ENCODE results near the gene PIGS.
"Not testable (repeated sequence)": the region's sequence is repeated elsewhere in the genome, so short reads cannot be mapped to it uniquely, and the experiment has no call there.

PIGS gene

DNA sequence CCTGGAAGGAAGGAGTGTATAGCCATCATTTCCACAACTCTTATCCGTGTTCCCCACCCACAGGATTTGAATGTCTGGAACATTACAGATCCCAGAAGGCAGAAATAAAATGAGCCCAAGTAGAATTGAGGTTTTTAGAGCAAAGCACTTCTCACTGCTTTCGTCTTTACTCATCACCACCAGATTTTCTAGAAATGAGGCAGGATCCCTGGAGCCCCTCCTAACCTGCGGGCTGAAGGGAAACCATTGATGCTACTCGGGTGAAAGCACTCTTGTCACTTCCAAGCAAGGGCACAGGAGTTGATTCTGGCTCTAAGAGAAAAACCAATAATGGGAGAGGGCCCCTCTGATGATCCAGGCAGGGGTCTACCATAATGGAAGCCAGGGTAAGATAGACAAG, 8.2 kb upstream of the PIGS start:
- Histone ChIP-seq H3K27ac (ENCODE audit: insufficient read depth, low read depth, low read length, poor library complexity, severe bottlenecking) (no peak overlapping the region), H3K36me3 (ENCODE audit: control insufficient read depth, insufficient read depth, low read length) (peaks cover 53% of the 10 kb centered on the region), H3K27me3 (ENCODE audit: control insufficient read depth, insufficient read depth, low read length, poor library complexity, severe bottlenecking) (peaks cover 9% of the 10 kb centered on the region), H3K4me3 (ENCODE audit: insufficient read depth, low read depth, low read length) (no peak overlapping the region), H3K9me3 (ENCODE audit: control insufficient read depth, low read length) (no peaks in the 10 kb centered on the region), H3K4me1 (ENCODE audit: control insufficient read depth, insufficient read depth, low read length) (no peaks in the 10 kb centered on the region)
- 96 to 98% methylated on average over 4 of the region's 4 CpGs for WGBS, 2 experiments

DNA sequence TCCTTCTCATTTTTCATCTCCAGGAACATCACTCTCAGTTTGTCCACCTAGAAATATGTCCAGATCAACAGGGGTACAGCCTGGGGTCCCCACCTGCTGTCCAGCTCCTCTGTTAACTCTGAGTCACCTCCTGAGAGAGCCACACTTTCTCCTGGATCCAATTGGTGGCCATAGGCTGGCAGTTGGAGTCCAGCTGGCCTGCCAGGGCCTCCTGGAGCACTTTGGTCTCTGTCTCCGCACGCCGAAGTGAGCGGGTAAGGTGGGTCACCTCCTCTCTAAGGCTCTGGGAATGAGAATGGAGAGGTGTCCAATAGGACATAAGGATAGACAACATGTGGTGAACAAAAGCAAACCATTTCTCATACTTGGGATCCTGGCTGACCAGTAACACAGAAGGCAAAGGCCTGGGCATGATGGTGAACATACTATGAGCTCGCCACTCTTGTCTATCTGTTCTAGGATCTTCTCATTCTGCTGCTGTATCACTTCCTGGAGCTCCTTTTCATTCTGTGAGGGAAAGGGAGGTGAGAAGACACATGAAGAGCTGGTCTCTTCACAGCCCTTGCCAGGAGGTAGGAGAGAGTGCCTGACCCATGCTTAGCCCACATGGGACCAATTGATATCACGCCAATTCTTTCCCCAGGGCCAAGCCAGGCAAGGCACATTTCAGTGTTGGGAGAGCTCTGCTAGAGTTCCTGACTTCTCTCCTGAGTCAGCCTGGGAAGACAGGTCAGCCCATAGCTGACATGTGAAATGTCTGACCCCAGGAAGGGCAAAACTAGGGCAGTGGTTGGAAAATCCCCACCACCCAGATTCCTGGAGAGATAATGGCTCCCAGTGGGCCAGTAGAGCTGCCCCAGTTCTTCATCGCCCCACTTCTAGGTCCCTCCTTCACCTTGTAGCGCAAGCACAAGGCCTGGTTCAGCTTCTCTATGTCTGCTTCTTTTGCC, 7.2 kb upstream of the PIGS start:
- H3K4me3 ChIP-seq (ENCODE audit: insufficient read depth, low read depth, low read length): no peak overlapping the region
- no peaks in the 10 kb centered on the region for H3K4me1 ChIP-seq (ENCODE audit: control insufficient read depth, insufficient read depth, low read length)
- no peaks in the 10 kb centered on the region for H3K9me3 ChIP-seq (ENCODE audit: control insufficient read depth, low read length)
- WGBS, 2 experiments: 97% methylated on average over 8 of the region's 8 CpGs
- H3K36me3 ChIP-seq (ENCODE audit: control insufficient read depth, insufficient read depth, low read length): peaks cover 43% of the 10 kb centered on the region
- H3K27me3 ChIP-seq (ENCODE audit: control insufficient read depth, insufficient read depth, low read length, poor library complexity, severe bottlenecking): peaks cover 9% of the 10 kb centered on the region
- H3K27ac ChIP-seq (ENCODE audit: insufficient read depth, low read depth, low read length, poor library complexity, severe bottlenecking): no peak overlapping the region

DNA sequence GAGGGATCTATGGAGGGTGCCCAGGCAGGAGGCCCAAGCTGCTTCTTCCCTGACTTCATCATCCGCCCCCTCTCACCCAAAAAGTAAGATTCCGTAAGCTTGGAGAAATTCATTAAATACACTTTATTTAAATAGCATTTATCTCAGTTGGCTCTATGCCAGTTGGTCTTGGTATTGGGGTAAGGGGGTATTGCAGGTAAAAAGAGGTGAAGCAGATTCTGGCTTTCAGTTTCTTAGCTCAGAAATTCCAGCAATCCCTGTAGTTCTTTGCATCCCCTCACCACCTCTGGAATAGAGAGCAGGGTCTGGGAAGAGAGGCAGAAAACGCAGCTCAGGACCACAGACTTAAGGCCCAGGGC, 6.1 kb upstream of the PIGS start:
- H3K4me1 ChIP-seq (ENCODE audit: control insufficient read depth, insufficient read depth, low read length): no peaks in the 10 kb centered on the region
- peaks cover 32% of the 10 kb centered on the region for H3K36me3 ChIP-seq (ENCODE audit: control insufficient read depth, insufficient read depth, low read length)
- no peak overlapping the region for H3K27ac ChIP-seq (ENCODE audit: insufficient read depth, low read depth, low read length, poor library complexity, severe bottlenecking)

DNA sequence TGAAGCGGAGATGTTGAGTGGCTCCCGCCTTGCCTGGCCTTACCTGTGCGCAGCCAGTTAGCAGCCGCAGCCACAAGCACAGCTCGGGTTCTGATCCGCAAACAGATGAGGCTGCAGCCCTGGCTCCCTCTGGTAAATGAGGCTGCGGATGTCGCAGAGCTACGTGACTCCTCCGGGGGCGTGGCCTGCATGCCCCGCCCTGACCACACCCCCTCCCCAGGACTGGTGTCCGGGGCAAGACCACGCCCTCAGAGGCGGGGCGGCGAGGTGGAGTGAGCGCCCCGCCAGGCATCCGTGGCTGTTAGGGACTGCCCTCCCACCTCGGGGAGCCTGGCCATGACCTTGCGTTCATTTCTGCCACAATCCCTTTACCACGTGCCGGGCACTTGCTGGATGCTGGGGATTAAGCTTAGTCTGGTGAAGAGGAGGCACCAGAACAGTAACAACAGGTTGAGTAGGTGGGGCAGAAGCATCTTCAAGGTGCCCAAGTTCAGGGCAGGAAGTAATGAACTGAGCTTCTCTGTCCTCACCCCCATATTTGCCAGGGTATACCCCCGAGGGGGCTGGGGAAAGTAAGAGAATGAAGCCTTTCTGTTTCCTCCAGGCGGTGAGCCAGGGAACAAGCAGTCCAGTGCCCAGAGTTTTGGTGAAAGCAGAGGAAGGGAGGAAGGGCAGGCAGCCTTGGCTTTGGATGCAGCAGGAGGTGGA, 5.6 kb upstream of the PIGS start, which contains the start of gene ALDOC:
Gene ALDOC, minus strand, starts transcription at position 138 of the 708 bp plus-strand sequence. CDS start 1,363 bp downstream, outside the sequence.
- Histone ChIP-seq H3K27ac (ENCODE audit: insufficient read depth, low read depth, low read length, poor library complexity, severe bottlenecking) (no peak within 1 kb of the TSS), H3K4me3 (ENCODE audit: insufficient read depth, low read depth, low read length) (no peak within 1 kb of the TSS), H3K27me3 (ENCODE audit: control insufficient read depth, insufficient read depth, low read length, poor library complexity, severe bottlenecking) (peaks cover 25% of the 10 kb centered on the region), H3K4me1 (ENCODE audit: control insufficient read depth, insufficient read depth, low read length) (no peaks in the 10 kb centered on the region), H3K9me3 (ENCODE audit: control insufficient read depth, low read length) (no peaks in the 10 kb centered on the region), H3K36me3 (ENCODE audit: control insufficient read depth, insufficient read depth, low read length) (peaks cover 29% of the 10 kb centered on the region)
- 9% methylated on average over 26 of the region's 26 CpGs for WGBS, 2 experiments

More for the DNA sequence above, 6.1 kb upstream of the PIGS start:
- Histone ChIP-seq H3K4me3 (ENCODE audit: insufficient read depth, low read depth, low read length) (no peak overlapping the region), H3K9me3 (ENCODE audit: control insufficient read depth, low read length) (no peaks in the 10 kb centered on the region), H3K27me3 (ENCODE audit: control insufficient read depth, insufficient read depth, low read length, poor library complexity, severe bottlenecking) (peaks cover 19% of the 10 kb centered on the region)
- 86 to 93% methylated on average over 2 to 3 of the region's 3 CpGs for WGBS, 2 experiments

DNA sequence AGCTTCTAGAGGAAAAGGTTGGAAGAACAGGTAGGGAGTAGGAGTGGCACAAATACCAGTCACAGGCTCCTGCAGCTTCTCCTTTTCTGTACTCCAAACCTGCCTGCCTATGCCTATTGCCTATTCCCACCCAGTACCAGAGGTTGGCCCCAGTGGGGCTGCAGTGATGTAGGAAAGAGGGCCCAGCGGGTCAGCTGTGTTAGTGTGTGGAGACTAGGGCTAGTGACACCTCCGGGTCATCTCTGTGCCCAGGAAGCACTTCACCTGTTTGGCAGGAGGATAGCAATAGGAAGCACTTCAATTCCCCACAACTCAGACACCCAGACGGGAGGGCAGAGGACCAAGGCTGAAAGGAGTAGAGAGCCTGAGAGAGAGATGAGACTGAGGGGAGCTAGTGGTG, 4.7 kb upstream of the PIGS start:
- WGBS, 2 experiments: 74 to 79% methylated on average over 3 of the region's 3 CpGs
- H3K9me3 ChIP-seq (ENCODE audit: control insufficient read depth, low read length); H3K4me3 ChIP-seq (ENCODE audit: insufficient read depth, low read depth, low read length); H3K27ac ChIP-seq (ENCODE audit: insufficient read depth, low read depth, low read length, poor library complexity, severe bottlenecking); H3K4me1 ChIP-seq (ENCODE audit: control insufficient read depth, insufficient read depth, low read length): not testable (repeated sequence)
- H3K36me3 ChIP-seq (ENCODE audit: control insufficient read depth, insufficient read depth, low read length): peaks cover 29% of the 10 kb centered on the region
- peaks cover 27% of the 10 kb centered on the region for H3K27me3 ChIP-seq (ENCODE audit: control insufficient read depth, insufficient read depth, low read length, poor library complexity, severe bottlenecking)

GRCh38 chr17:28575126-28575795, 3.9 kb upstream of the PIGS start:
- Histone ChIP-seq H3K9me3 (ENCODE audit: control insufficient read depth, low read length) (no peaks in the 10 kb centered on the region), H3K27ac (ENCODE audit: insufficient read depth, low read depth, low read length, poor library complexity, severe bottlenecking) (no peak overlapping the region), H3K27me3 (ENCODE audit: control insufficient read depth, insufficient read depth, low read length, poor library complexity, severe bottlenecking) (peaks cover 27% of the 10 kb centered on the region), H3K4me3 (ENCODE audit: insufficient read depth, low read depth, low read length) (no peak overlapping the region), H3K4me1 (ENCODE audit: control insufficient read depth, insufficient read depth, low read length) (no peaks in the 10 kb centered on the region), H3K36me3 (ENCODE audit: control insufficient read depth, insufficient read depth, low read length) (peaks cover 29% of the 10 kb centered on the region)
- WGBS, 2 experiments: 90 to 93% methylated on average over 14 of the region's 14 CpGs

GRCh38 chr17:28574526-28574925, 3.2 kb upstream of the PIGS start:
- H3K4me1 ChIP-seq (ENCODE audit: control insufficient read depth, insufficient read depth, low read length): no peaks in the 10 kb centered on the region
- peaks cover 23% of the 10 kb centered on the region for H3K36me3 ChIP-seq (ENCODE audit: control insufficient read depth, insufficient read depth, low read length)
- peaks cover 27% of the 10 kb centered on the region for H3K27me3 ChIP-seq (ENCODE audit: control insufficient read depth, insufficient read depth, low read length, poor library complexity, severe bottlenecking)
- H3K27ac ChIP-seq (ENCODE audit: insufficient read depth, low read depth, low read length, poor library complexity, severe bottlenecking): no peak overlapping the region
- no peak overlapping the region for H3K4me3 ChIP-seq (ENCODE audit: insufficient read depth, low read depth, low read length)
- H3K9me3 ChIP-seq (ENCODE audit: control insufficient read depth, low read length): no peaks in the 10 kb centered on the region
- WGBS, 2 experiments: 91 to 93% methylated on average over 7 of the region's 7 CpGs

DNA sequence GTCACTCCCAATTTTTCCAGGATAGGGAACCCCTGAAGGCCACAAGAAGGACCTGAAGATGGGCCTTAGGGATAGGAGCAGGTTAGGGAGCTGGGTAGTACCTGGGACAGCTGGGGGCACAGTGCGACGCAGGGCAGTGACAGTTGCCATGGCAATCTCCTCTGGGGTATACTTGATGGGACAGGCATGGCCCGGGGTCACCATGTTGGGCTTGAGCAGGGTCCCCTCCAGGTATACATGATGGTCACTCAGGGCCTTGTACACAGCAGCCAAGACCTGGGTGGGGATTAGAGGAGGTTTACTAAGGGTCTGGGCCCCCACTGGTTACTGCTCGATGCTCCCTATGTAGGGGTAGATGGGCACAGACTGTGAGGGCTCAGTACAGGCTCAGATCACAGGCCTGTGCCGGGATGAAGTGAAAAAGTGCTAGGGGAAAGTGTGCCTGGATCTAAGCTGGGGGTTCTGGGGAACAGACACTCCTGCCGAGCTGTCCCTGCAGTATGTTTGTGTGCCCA, 2.7 kb upstream of the PIGS start:
- H3K4me3 ChIP-seq (ENCODE audit: insufficient read depth, low read depth, low read length): no peak overlapping the region
- 90 to 92% methylated on average over 6 of the region's 6 CpGs for WGBS, 2 experiments
- H3K36me3 ChIP-seq (ENCODE audit: control insufficient read depth, insufficient read depth, low read length): peaks cover 18% of the 10 kb centered on the region
- H3K27me3 ChIP-seq (ENCODE audit: control insufficient read depth, insufficient read depth, low read length, poor library complexity, severe bottlenecking): peaks cover 27% of the 10 kb centered on the region
- H3K4me1 ChIP-seq (ENCODE audit: control insufficient read depth, insufficient read depth, low read length): no peaks in the 10 kb centered on the region
- H3K27ac ChIP-seq (ENCODE audit: insufficient read depth, low read depth, low read length, poor library complexity, severe bottlenecking): no peak overlapping the region
- H3K9me3 ChIP-seq (ENCODE audit: control insufficient read depth, low read length): no peaks in the 10 kb centered on the region

GRCh38 chr17:28573521-28573920, 2.2 kb upstream of the PIGS start:
- Histone ChIP-seq H3K4me3 (ENCODE audit: insufficient read depth, low read depth, low read length) (no peak overlapping the region), H3K9me3 (ENCODE audit: control insufficient read depth, low read length) (no peaks in the 10 kb centered on the region), H3K27ac (ENCODE audit: insufficient read depth, low read depth, low read length, poor library complexity, severe bottlenecking) (no peak overlapping the region), H3K27me3 (ENCODE audit: control insufficient read depth, insufficient read depth, low read length, poor library complexity, severe bottlenecking) (peaks cover 27% of the 10 kb centered on the region), H3K36me3 (ENCODE audit: control insufficient read depth, insufficient read depth, low read length) (peaks cover 13% of the 10 kb centered on the region), H3K4me1 (ENCODE audit: control insufficient read depth, insufficient read depth, low read length) (no peaks in the 10 kb centered on the region)
- WGBS, 2 experiments: 92 to 95% methylated on average over 9 of the region's 9 CpGs

DNA sequence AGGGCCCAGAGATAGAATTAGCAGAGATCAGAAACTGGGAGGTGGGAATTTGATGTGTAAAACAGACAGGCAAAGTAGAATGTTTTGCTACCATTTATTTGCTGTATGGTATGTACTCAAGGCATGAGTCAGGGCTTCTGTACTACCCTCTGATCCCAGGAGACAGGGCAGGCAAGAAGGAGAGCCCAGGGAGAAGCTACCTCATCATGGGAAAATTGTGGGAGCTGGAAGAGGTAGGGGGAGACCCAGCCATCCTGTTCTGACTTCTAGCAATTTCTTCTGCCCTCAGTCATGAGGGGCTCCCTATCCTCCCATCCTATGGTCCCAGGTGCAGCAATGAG, 1.7 kb upstream of the PIGS start:
- Histone ChIP-seq H3K4me1 (ENCODE audit: control insufficient read depth, insufficient read depth, low read length) (no peaks in the 10 kb centered on the region), H3K9me3 (ENCODE audit: control insufficient read depth, low read length) (no peaks in the 10 kb centered on the region), H3K27me3 (ENCODE audit: control insufficient read depth, insufficient read depth, low read length, poor library complexity, severe bottlenecking) (peaks cover 27% of the 10 kb centered on the region), H3K36me3 (ENCODE audit: control insufficient read depth, insufficient read depth, low read length) (peaks cover 8% of the 10 kb centered on the region), H3K4me3 (ENCODE audit: insufficient read depth, low read depth, low read length) (no peak overlapping the region), H3K27ac (ENCODE audit: insufficient read depth, low read depth, low read length, poor library complexity, severe bottlenecking) (no peak overlapping the region)
